NT2/D1 (cell line): Measurements from ENCODE around the gene RANBP10.

ENCODE experiments used
- SUZ12 ChIP-seq: IDR thresholded peaks from 2 replicates; pipeline ENCODE4 v1.6.1; 2011; ENCODE audit not compliant: insufficient read length, insufficient read depth; ENCODE audit errors: extremely low read depth
- YY1 ChIP-seq: IDR thresholded peaks from 2 replicates; pipeline ENCODE4 v1.6.1; 2011; ENCODE audit not compliant: insufficient read length, insufficient read depth

DNA sequence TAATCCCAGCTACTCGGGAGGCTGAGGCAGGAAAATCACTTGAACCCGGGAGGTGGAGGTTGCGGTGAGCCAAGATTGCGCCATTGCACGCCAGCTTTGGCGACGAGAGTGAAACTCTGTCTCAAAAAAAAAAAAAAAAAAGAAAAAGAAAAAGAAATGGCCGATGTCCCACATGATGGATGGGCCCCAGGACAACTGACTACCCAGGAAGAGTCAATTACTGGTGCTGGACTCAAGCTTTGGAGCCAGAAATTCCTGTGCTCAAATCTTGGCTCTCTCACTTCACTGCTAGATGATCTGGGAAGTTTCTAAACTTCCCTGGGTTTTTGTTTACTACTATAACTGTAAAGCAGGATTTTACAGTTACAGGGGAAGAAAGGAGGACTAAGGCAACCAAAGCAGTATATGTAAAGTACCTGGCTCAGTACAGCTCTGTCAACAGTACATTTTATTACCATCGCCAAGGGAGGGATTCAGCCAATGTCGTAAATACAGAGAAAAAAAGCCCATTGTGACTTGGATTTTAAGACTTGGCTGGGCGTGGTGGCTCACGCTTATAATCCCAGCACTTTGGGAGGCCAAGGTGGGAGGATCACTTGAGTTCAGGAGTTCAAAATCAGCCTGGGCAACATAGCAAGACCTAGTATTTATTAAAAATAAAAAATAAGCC lies 127.9 kb downstream of the RANBP10 start:
- no peak for TF ChIP-seq YY1
- TF ChIP-seq SUZ12: no peak
